Measurements from ENCODE around the gene RFX7. TPM values are rescaled to one million over a fixed set of nuclear protein-coding genes. Genes with fewer than 3 reads are reported as not detected.

The RFX7 gene
- total and polyA plus RNA-seq, 4 donors, result 2.6 to 14.8 (median 7.2) TPM

GRCh38 chr15:56094171-56094570, 149.5 kb downstream of the RFX7 start:
- H3K36me3 ChIP-seq (ENCODE audit: control insufficient read depth in 4 of 4, insufficient read depth in 4 of 4, low read length in 4 of 4), result peaks cover 23 to 39% (median 31%) of the 10 kb centered on the region in 4 donors

GRCh38 chr15:56088389-56088788, 155.3 kb downstream of the RFX7 start:
- peaks cover 0 to 4% (median 2%) of the 10 kb centered on the region in 4 donors for H3K36me3 ChIP-seq (ENCODE audit: control insufficient read depth in 4 of 4, insufficient read depth in 4 of 4, low read length in 4 of 4)

More at GRCh38 chr15:56094171-56094570, 149.5 kb downstream of the RFX7 start:
- no peak overlapping the region for H3K4me3 ChIP-seq
- no peak overlapping the region for H3K9ac ChIP-seq (ENCODE audit: insufficient read depth in 1 of 2, low read length in 2 of 2)
- DNase-seq (no peak), ATAC-seq (ENCODE audit: insufficient read depth, low FRiP score) (no peak)
- no peaks in the 10 kb centered on the region for H3K4me1 ChIP-seq (ENCODE audit: control insufficient read depth in 5 of 5, insufficient read depth in 5 of 5, low read length in 5 of 5)
- H3K9me3 ChIP-seq (ENCODE audit: control insufficient read depth in 4 of 4, insufficient read depth in 3 of 4, low read length in 3 of 4), result no peaks in the 10 kb centered on the region
- WGBS, 2 donors, result 93% methylated on average over 5 of the region's 5 CpGs
- TF ChIP-seq CTCF (IDR thresholded peaks at IDR 0.05; ENCODE audit: control extremely low read depth, extremely low read depth), result no peak
- no peak overlapping the region for H3K27ac ChIP-seq (ENCODE audit: low read depth in 1 of 2, low read length in 1 of 2)
- no peaks in the 10 kb centered on the region for H3K27me3 ChIP-seq (ENCODE audit: control insufficient read depth in 3 of 3, insufficient read depth in 3 of 3, low read length in 2 of 3)

GRCh38 chr15:56086566-56086965, 157.1 kb downstream of the RFX7 start:
- ATAC-seq (ENCODE audit: insufficient read depth, low FRiP score), result no peak
- H3K27me3 ChIP-seq (ENCODE audit: control insufficient read depth in 3 of 3, insufficient read depth in 3 of 3, low read length in 2 of 3), result no peaks in the 10 kb centered on the region
- no peak overlapping the region for H3K4me3 ChIP-seq
- peaks cover 0 to under 1% (median 0%) of the 10 kb centered on the region in 4 donors for H3K36me3 ChIP-seq (ENCODE audit: control insufficient read depth in 4 of 4, insufficient read depth in 4 of 4, low read length in 4 of 4)
- no peaks in the 10 kb centered on the region for H3K4me1 ChIP-seq (ENCODE audit: control insufficient read depth in 5 of 5, insufficient read depth in 5 of 5, low read length in 5 of 5)
- no peak for DNase-seq
- WGBS, 2 donors, result 90 to 96% methylated on average over 1 of the region's 1 CpG
- no peak for TF ChIP-seq CTCF (IDR thresholded peaks at IDR 0.05; ENCODE audit: control extremely low read depth, extremely low read depth)
- H3K27ac ChIP-seq (ENCODE audit: low read depth in 1 of 2, low read length in 1 of 2), result no peak overlapping the region
- no peak overlapping the region for H3K9ac ChIP-seq (ENCODE audit: insufficient read depth in 1 of 2, low read length in 2 of 2)
- H3K9me3 ChIP-seq (ENCODE audit: control insufficient read depth in 4 of 4, insufficient read depth in 3 of 4, low read length in 3 of 4), result no peaks in the 10 kb centered on the region

More at GRCh38 chr15:56088389-56088788, 155.3 kb downstream of the RFX7 start:
- DNase-seq (no peak), ATAC-seq (ENCODE audit: insufficient read depth, low FRiP score) (no peak)
- Histone ChIP-seq H3K27me3 (ENCODE audit: control insufficient read depth in 3 of 3, insufficient read depth in 3 of 3, low read length in 2 of 3) (no peaks in the 10 kb centered on the region), H3K9ac (ENCODE audit: insufficient read depth in 1 of 2, low read length in 2 of 2) (no peak overlapping the region), H3K4me3 (no peak overlapping the region), H3K27ac (ENCODE audit: low read depth in 1 of 2, low read length in 1 of 2) (no peak overlapping the region), H3K4me1 (ENCODE audit: control insufficient read depth in 5 of 5, insufficient read depth in 5 of 5, low read length in 5 of 5) (no peaks in the 10 kb centered on the region), H3K9me3 (ENCODE audit: control insufficient read depth in 4 of 4, insufficient read depth in 3 of 4, low read length in 3 of 4) (no peaks in the 10 kb centered on the region)
- TF ChIP-seq CTCF (IDR thresholded peaks at IDR 0.05; ENCODE audit: control extremely low read depth, extremely low read depth), result no peak

- H3K36me3 ChIP-seq (ENCODE audit: control insufficient read depth in 4 of 4, insufficient read depth in 4 of 4, low read length in 4 of 4), result no peaks in the 10 kb centered on the region
- H3K27me3 ChIP-seq (ENCODE audit: control insufficient read depth in 3 of 3, insufficient read depth in 3 of 3, low read length in 2 of 3), result no peaks in the 10 kb centered on the region
- no peak overlapping the region for H3K9ac ChIP-seq (ENCODE audit: insufficient read depth in 1 of 2, low read length in 2 of 2)
- ATAC-seq (ENCODE audit: insufficient read depth, low FRiP score) (no peak), DNase-seq (no peak)
- 71 to 84% methylated on average over 3 of the region's 3 CpGs for WGBS, 2 donors
- H3K4me1 ChIP-seq (ENCODE audit: control insufficient read depth in 5 of 5, insufficient read depth in 5 of 5, low read length in 5 of 5), result no peaks in the 10 kb centered on the region
- H3K9me3 ChIP-seq (ENCODE audit: control insufficient read depth in 4 of 4, insufficient read depth in 3 of 4, low read length in 3 of 4), result no peaks in the 10 kb centered on the region
- no peak overlapping the region for H3K27ac ChIP-seq (ENCODE audit: low read depth in 1 of 2, low read length in 1 of 2)
- H3K4me3 ChIP-seq, result no peak overlapping the region
- no peak for TF ChIP-seq CTCF (IDR thresholded peaks at IDR 0.05; ENCODE audit: control extremely low read depth, extremely low read depth)
Observed at GRCh38 chr15:56082263-56082761, 161.4 kb downstream of the RFX7 start.

Data from lung (tissue), 12 donors.